Sciatic nerve (tissue), 2 donors: ENCODE data around the gene TNIK. TPM values are rescaled to one million over a fixed set of nuclear protein-coding genes. Genes with fewer than 3 reads are reported as not detected.
A peak's percentile ranks its signal among the peaks of the same experiment; 100 is the strongest.
"Not testable (repeated sequence)": the region's sequence is repeated elsewhere in the genome, so short reads cannot be mapped to it uniquely, and the experiment has no call there.

Source experiments
- ATAC-seq: fragments of 200-7000 bp; cut with Tn5 transposase; one replicate; pipeline ENCODE4 v1.9.1; 2020; ENCODE audit warnings: mild to moderate bottlenecking, moderate library complexity
- DNase-seq: peaks from one replicate; pipeline ENCODE4 v3.0.0-alpha.2; 2020; ENCODE audit warnings: low spot score
- intact Hi-C: fragments of 100-400 bp; cut with DNase I; formaldehyde crosslinking; loops from one replicate; pipeline ENCODE4 v1.14.2; 2022
- total RNA-seq: library from RNA; stranded (reverse); fragmentation: NEBNext Ultra II Directional; extraction: Animal tissue kit (Norgen Biotek cat#: 25700); gene quantifications from one replicate; pipeline ENCODE4 v1.2.1, GENCODE V29; 2021
- donor health status: DM: no; HTN: no; CAD: no.
- donor health status: DM: no; HTN: no; CAD: no.

The TNIK gene
- total RNA-seq, 1 donor from 2014 or later, result 9.5 TPM

GRCh38 chr3:171375666-171376595 is 84.3 kb downstream of the TNIK start:
- ATAC-seq (peak; percentile 57), DNase-seq (no peak)
- intact Hi-C loops, result no loop called here

GRCh38 chr3:171374661-171375285 is 85.4 kb downstream of the TNIK start:
- DNase-seq, result no peak
- no peak for ATAC-seq
- intact Hi-C loops, result no loop called here

- no peak for ATAC-seq
- intact Hi-C loops, result no loop called here
- DNase-seq, result no peak
These were observed 85.9 kb downstream of the TNIK start for GRCh38 chr3:171374260-171374659.

GRCh38 chr3:171373711-171374110 is 86.5 kb downstream of the TNIK start:
- ATAC-seq, result no peak
- DNase-seq, result no peak
- intact Hi-C loops, result no loop called here

- no peak for ATAC-seq
- intact Hi-C loops, result no loop called here
- no peak for DNase-seq
These were observed 87.5 kb downstream of the TNIK start for GRCh38 chr3:171372694-171373093.

- ATAC-seq (no peak), DNase-seq (no peak)
- intact Hi-C loops, result no loop called here
These were observed 88.9 kb downstream of the TNIK start for GRCh38 chr3:171371354-171371753.

GRCh38 chr3:171369156-171369555 is 91.0 kb downstream of the TNIK start:
- no peak for ATAC-seq
- intact Hi-C loops, result no loop called here
- no peak for DNase-seq

- ATAC-seq, intact Hi-C loops, DNase-seq: not testable (repeated sequence)
These were observed 93.5 kb downstream of the TNIK start for GRCh38 chr3:171366738-171367137.

- no peak for ATAC-seq
- DNase-seq, result no peak
- intact Hi-C loops, result no loop called here
These were observed 94.2 kb downstream of the TNIK start for GRCh38 chr3:171366043-171366442.

- ATAC-seq (no peak), DNase-seq (no peak)
- intact Hi-C loops, result no loop called here
These were observed 94.7 kb downstream of the TNIK start for GRCh38 chr3:171365489-171365888.

- intact Hi-C loops, result no loop called here
- ATAC-seq (no peak), DNase-seq (no peak)
These were observed 95.7 kb downstream of the TNIK start for GRCh38 chr3:171364500-171364899.

- intact Hi-C loops, result no loop called here
- DNase-seq (no peak), ATAC-seq (no peak)
These were observed 97.0 kb downstream of the TNIK start for GRCh38 chr3:171363202-171363601.

GRCh38 chr3:171362575-171362974 is 97.6 kb downstream of the TNIK start:
- intact Hi-C loops, result no loop called here
- no peak for ATAC-seq

GRCh38 chr3:171358881-171359198 is 101.4 kb downstream of the TNIK start:
- DNase-seq (no peak), ATAC-seq (no peak)
- intact Hi-C loops, result no loop called here

More at GRCh38 chr3:171362575-171362974, 97.6 kb downstream of the TNIK start:
- DNase-seq, result no peak

GRCh38 chr3:171358181-171358880 is 101.9 kb downstream of the TNIK start:
- intact Hi-C loops, result no loop called here
- no peak for ATAC-seq
- DNase-seq, result no peak

- no peak for DNase-seq
- intact Hi-C loops, result no loop called here
These were observed 102.5 kb downstream of the TNIK start for GRCh38 chr3:171357721-171358120.

GRCh38 chr3:171356251-171356650 is 104.0 kb downstream of the TNIK start:
- DNase-seq (no peak), ATAC-seq (no peak)
- intact Hi-C loops, result no loop called here

More at GRCh38 chr3:171357721-171358120, 102.5 kb downstream of the TNIK start:
- no peak for ATAC-seq

- intact Hi-C loops, result no loop called here
- ATAC-seq (no peak), DNase-seq (no peak)
These were observed 105.3 kb downstream of the TNIK start for GRCh38 chr3:171354706-171355582.
